Esophagus squamous epithelium (tissue), 4 donors: ENCODE measurements around the gene TBC1D1.

ENCODE experiments used
- POLR2A ChIP-seq, 4 donors: fragments of 450-650 bp; IDR thresholded peaks; one replicate each; pipeline ENCODE4 v1.6.1; 2017; ENCODE audit warnings: antibody characterized with exemption in 4 of 4, mild to moderate bottlenecking in 4 of 4, moderate library complexity in 3 of 4
- TF ChIP-seq, protein P1 (sequence below), 6 experiments: fragments of 450-650 bp in 4 of 6; fragments of 200-600 bp in 2 of 6; sonication (generic) in 2 of 6; IDR thresholded peaks; one replicate each; pipeline ENCODE4 v1.5.1; 2016 to 2019; ENCODE audit warnings: antibody characterized with exemption in 6 of 6, mild to moderate bottlenecking in 4 of 6, moderate library complexity in 4 of 6

DNA sequence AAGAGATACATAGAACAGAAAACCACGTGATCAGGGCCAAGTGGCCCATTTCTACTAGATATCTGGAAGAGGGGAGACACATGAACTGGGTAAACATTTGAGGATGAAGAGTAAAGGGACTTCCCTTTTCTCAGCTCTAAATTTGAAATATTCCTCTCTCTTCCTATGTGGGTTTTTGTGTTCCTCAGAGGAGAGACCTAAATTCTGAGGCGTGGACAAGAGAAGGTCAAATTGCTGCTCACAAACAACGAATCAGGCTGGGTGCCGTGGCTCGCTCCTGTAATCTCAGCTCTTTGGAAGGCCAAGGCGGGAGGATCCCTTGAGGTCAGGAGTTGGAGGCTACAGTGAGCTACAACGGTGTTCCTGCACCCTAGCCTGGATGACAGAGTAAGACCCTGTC, 285.3 kb downstream of the TBC1D1 start:
- TF ChIP-seq, protein P1, sequence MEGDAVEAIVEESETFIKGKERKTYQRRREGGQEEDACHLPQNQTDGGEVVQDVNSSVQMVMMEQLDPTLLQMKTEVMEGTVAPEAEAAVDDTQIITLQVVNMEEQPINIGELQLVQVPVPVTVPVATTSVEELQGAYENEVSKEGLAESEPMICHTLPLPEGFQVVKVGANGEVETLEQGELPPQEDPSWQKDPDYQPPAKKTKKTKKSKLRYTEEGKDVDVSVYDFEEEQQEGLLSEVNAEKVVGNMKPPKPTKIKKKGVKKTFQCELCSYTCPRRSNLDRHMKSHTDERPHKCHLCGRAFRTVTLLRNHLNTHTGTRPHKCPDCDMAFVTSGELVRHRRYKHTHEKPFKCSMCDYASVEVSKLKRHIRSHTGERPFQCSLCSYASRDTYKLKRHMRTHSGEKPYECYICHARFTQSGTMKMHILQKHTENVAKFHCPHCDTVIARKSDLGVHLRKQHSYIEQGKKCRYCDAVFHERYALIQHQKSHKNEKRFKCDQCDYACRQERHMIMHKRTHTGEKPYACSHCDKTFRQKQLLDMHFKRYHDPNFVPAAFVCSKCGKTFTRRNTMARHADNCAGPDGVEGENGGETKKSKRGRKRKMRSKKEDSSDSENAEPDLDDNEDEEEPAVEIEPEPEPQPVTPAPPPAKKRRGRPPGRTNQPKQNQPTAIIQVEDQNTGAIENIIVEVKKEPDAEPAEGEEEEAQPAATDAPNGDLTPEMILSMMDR (IDR thresholded peaks at IDR 0.05) = no peak
- TF ChIP-seq POLR2A (IDR thresholded peaks at IDR 0.05) = no peak
